ENCODE results near the gene BAG5. TPM values are rescaled to one million over a fixed set of nuclear protein-coding genes. Genes with fewer than 3 reads are reported as not detected.
A peak's percentile ranks its signal among the peaks of the same experiment; 100 is the strongest.

BAG5 gene
- total and polyA plus RNA-seq, 2 of the 4 experiments (the other 2 are of a cell fraction): 6.7 to 22.2 TPM

DNA sequence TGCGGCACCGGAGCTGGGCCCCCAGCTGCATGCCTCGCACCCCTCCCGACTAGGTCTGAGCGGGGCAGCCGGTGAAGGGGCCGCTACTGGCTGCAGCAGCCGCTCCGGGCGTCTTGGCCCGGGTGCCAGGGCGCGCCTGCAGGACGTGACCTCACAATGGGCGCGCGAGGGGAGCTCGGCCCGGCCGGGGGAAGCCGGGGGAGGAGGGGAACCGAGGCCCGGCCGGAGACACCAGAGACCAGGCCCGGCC, 353 bp downstream of the BAG5 start:
- peak overlapping the region; percentile 95 for H2AFZ ChIP-seq (replicated peaks; ENCODE audit: low read length, poor library complexity)
- H4K5ac ChIP-seq (ENCODE audit: low read depth, low read length): no peak overlapping the region; the same call in 1 of the 2 replicates
- no peak overlapping the region for H2BK120ac ChIP-seq (ENCODE audit: low read depth, low read length)
- H4K20me1 ChIP-seq (ENCODE audit: insufficient read depth, low read length): peaks cover 57% of the 10 kb centered on the region
- H2BK20ac ChIP-seq (ENCODE audit: low read depth, low read length): no peak overlapping the region
- BruUV-seq (replicated peaks): no TSS peak
- H3K56ac ChIP-seq (ENCODE audit: extremely low read depth, insufficient read depth, low read length): peak overlapping the region; percentile 57
- peak overlapping the region; percentile 46 to 76; a peak in 2 of 4 replicates for H4K8ac ChIP-seq (ENCODE audit: low read depth in 2 of 2, low read length in 2 of 2)
- H3K9me1 ChIP-seq (ENCODE audit: insufficient read depth, low read length): peaks cover 3% of the 10 kb centered on the region; the same call in 1 of the 2 replicates
- ATAC-seq (ENCODE audit: low read depth) (no peak), DNase-seq (peak; percentile 23)
- peak overlapping the region; percentile 69 for H3K14ac ChIP-seq (replicated peaks; ENCODE audit: low read depth, low read length)
- peak overlapping the region; percentile 80 for H3K4ac ChIP-seq (ENCODE audit: low read depth, low read length)
- H2AK9ac ChIP-seq (replicated peaks; ENCODE audit: low read depth, low read length, poor library complexity): peak overlapping the region; percentile 80
- peak overlapping the region; percentile 81 for H3K27ac ChIP-seq (ENCODE audit: insufficient read depth, low read length)
- H3K36me3 ChIP-seq (ENCODE audit: control insufficient read depth, insufficient read depth, low read length): peaks cover 15% of the 10 kb centered on the region
- in situ Hi-C loops (cut with MboI; ENCODE audit: low sequenced_read_pairs): no loop called here
- H3K18ac ChIP-seq (ENCODE audit: low read depth, low read length): no peak overlapping the region
- peak overlapping the region; percentile 56 for H3K23ac ChIP-seq (ENCODE audit: low read depth, low read length)
- H3K9ac ChIP-seq (ENCODE audit: low read depth, low read length): peak overlapping the region; percentile 85
- dilution Hi-C loops (cut with HindIII; ENCODE audit: low sequenced_read_pairs, unreplicated experiment): no loop called here
- ChIA-PET POLR2A (ENCODE audit: unreplicated experiment) (no interaction called here), CTCF (no interaction called here)
- H3K9me3 ChIP-seq (ENCODE audit: control insufficient read depth, insufficient read depth, low read length): no peaks in the 10 kb centered on the region
- H3K4me2 ChIP-seq (ENCODE audit: low read depth, low read length): peak overlapping the region; percentile 79
- H3K79me1 ChIP-seq (ENCODE audit: low read depth in 1 of 2, low read length in 2 of 2): peaks cover 22 to 67% of the 10 kb centered on the region in 2 experiments
- peak overlapping the region; percentile 85 for H3K4me3 ChIP-seq (ENCODE audit: insufficient read depth, low read depth, low read length)
- no peak overlapping the region for H2BK15ac ChIP-seq (ENCODE audit: low read depth, low read length)
- H2AK5ac ChIP-seq (ENCODE audit: low read depth, low read length): peak overlapping the region; percentile 89
- H3K4me1 ChIP-seq (ENCODE audit: control insufficient read depth, insufficient read depth, low read length): peaks cover 17% of the 10 kb centered on the region
- no peaks in the 10 kb centered on the region for H3K27me3 ChIP-seq (ENCODE audit: control insufficient read depth, insufficient read depth, low read length)
- 0% methylated on average over 4 of the region's 25 CpGs; no CpG with 5 or more reads in 1 of the 2 experiments for WGBS, 2 experiments (ENCODE audit: extremely low coverage in 2 of 2, insufficient read length in 1 of 2)
- H4K91ac ChIP-seq (ENCODE audit: insufficient read depth, low read depth, low read length): peak overlapping the region; percentile 63; the same call in 1 of the 2 replicates
- intact Hi-C loops (cut with micrococcal nuclease): loop anchor here (2.0 kb wide), 1 partner anchor 33 kb away; no protein-coding TSS in a partner anchor
- TF ChIP-seq, protein P1, sequence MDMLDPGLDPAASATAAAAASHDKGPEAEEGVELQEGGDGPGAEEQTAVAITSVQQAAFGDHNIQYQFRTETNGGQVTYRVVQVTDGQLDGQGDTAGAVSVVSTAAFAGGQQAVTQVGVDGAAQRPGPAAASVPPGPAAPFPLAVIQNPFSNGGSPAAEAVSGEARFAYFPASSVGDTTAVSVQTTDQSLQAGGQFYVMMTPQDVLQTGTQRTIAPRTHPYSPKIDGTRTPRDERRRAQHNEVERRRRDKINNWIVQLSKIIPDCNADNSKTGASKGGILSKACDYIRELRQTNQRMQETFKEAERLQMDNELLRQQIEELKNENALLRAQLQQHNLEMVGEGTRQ (IDR thresholded peaks at IDR 0.05; ENCODE audit: low read depth, low read length): no peak
- TF ChIP-seq CHD1 (IDR thresholded peaks at IDR 0.05; ENCODE audit: low read depth, low read length) (no peak), POLR2A (IDR thresholded peaks at IDR 0.05; ENCODE audit: low read depth, low read length) (no peak), MXI1 (IDR thresholded peaks at IDR 0.05; ENCODE audit: borderline replicate concordance, low read depth, low read length) (no peak), FOS (IDR thresholded peaks at IDR 0.05; ENCODE audit: low read depth, low read length) (no peak), CEBPB (IDR thresholded peaks at IDR 0.05; ENCODE audit: low read depth, low read length) (no peak), RCOR1 (IDR thresholded peaks at IDR 0.05; ENCODE audit: insufficient replicate concordance, low read length) (no peak), NFE2L2 (IDR thresholded peaks at IDR 0.05; ENCODE audit: low read depth, low read length) (no peak), MAFK (IDR thresholded peaks at IDR 0.05; ENCODE audit: low read depth, low read length) (no peak), BHLHE40 (IDR thresholded peaks at IDR 0.05; ENCODE audit: low read depth, low read length) (no peak), SMC3 (IDR thresholded peaks at IDR 0.05; ENCODE audit: low read depth, low read length) (no peak), RFX5 (IDR thresholded peaks at IDR 0.05; ENCODE audit: low read depth, low read length) (no peak)
- TF ChIP-seq, protein P2, sequence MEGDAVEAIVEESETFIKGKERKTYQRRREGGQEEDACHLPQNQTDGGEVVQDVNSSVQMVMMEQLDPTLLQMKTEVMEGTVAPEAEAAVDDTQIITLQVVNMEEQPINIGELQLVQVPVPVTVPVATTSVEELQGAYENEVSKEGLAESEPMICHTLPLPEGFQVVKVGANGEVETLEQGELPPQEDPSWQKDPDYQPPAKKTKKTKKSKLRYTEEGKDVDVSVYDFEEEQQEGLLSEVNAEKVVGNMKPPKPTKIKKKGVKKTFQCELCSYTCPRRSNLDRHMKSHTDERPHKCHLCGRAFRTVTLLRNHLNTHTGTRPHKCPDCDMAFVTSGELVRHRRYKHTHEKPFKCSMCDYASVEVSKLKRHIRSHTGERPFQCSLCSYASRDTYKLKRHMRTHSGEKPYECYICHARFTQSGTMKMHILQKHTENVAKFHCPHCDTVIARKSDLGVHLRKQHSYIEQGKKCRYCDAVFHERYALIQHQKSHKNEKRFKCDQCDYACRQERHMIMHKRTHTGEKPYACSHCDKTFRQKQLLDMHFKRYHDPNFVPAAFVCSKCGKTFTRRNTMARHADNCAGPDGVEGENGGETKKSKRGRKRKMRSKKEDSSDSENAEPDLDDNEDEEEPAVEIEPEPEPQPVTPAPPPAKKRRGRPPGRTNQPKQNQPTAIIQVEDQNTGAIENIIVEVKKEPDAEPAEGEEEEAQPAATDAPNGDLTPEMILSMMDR (conservative IDR thresholded peaks at IDR 0.05; ENCODE audit: low read depth, low read length): no peak
- TF ChIP-seq, protein P3, sequence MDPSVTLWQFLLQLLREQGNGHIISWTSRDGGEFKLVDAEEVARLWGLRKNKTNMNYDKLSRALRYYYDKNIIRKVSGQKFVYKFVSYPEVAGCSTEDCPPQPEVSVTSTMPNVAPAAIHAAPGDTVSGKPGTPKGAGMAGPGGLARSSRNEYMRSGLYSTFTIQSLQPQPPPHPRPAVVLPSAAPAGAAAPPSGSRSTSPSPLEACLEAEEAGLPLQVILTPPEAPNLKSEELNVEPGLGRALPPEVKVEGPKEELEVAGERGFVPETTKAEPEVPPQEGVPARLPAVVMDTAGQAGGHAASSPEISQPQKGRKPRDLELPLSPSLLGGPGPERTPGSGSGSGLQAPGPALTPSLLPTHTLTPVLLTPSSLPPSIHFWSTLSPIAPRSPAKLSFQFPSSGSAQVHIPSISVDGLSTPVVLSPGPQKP (IDR thresholded peaks at IDR 0.05; ENCODE audit: borderline replicate concordance, low read depth, low read length): no peak
- peak overlapping the region; percentile 89 for H2BK5ac ChIP-seq (ENCODE audit: low read depth, low read length, poor library complexity, severe bottlenecking)
